Measurements from ENCODE around the gene CTSL.
"Not testable (repeated sequence)": the region's sequence is repeated elsewhere in the genome, so short reads cannot be mapped to it uniquely, and the experiment has no call there.

CTSL gene

GRCh38 chr9:87740209-87740608 lies 14.3 kb downstream of the CTSL start:
- in situ Hi-C loops (cut with MboI; ENCODE audit: low pct_unique_long_range_greater_than_20kb, low sequenced_read_pairs, unreplicated experiment) = no loop called here
- DNase-seq (ENCODE audit: low spot score) = no peak
- no peak for TF ChIP-seq CTCF (IDR thresholded peaks at IDR 0.05; ENCODE audit: extremely low read depth, insufficient read depth, missing control alignments)

GRCh38 chr9:87741326-87741725 lies 15.4 kb downstream of the CTSL start:
- DNase-seq (ENCODE audit: low spot score) = no peak
- TF ChIP-seq CTCF (IDR thresholded peaks at IDR 0.05; ENCODE audit: extremely low read depth, insufficient read depth, missing control alignments) = no peak
- in situ Hi-C loops (cut with MboI; ENCODE audit: low pct_unique_long_range_greater_than_20kb, low sequenced_read_pairs, unreplicated experiment) = no loop called here

GRCh38 chr9:87741891-87742290 lies 16.0 kb downstream of the CTSL start:
- TF ChIP-seq CTCF (IDR thresholded peaks at IDR 0.05; ENCODE audit: extremely low read depth, insufficient read depth, missing control alignments) = no peak
- in situ Hi-C loops (cut with MboI; ENCODE audit: low pct_unique_long_range_greater_than_20kb, low sequenced_read_pairs, unreplicated experiment) = no loop called here

GRCh38 chr9:87742813-87743428 lies 17.0 kb downstream of the CTSL start:
- in situ Hi-C loops (cut with MboI; ENCODE audit: low pct_unique_long_range_greater_than_20kb, low sequenced_read_pairs, unreplicated experiment) = no loop called here
- DNase-seq (ENCODE audit: low spot score) = no peak
- no peak for TF ChIP-seq CTCF (IDR thresholded peaks at IDR 0.05; ENCODE audit: extremely low read depth, insufficient read depth, missing control alignments)

More at GRCh38 chr9:87741891-87742290, 16.0 kb downstream of the CTSL start:
- DNase-seq (ENCODE audit: low spot score) = no peak

GRCh38 chr9:87744247-87744646 lies 18.3 kb downstream of the CTSL start:
- DNase-seq (ENCODE audit: low spot score); in situ Hi-C loops (cut with MboI; ENCODE audit: low pct_unique_long_range_greater_than_20kb, low sequenced_read_pairs, unreplicated experiment): not testable (repeated sequence)

GRCh38 chr9:87746186-87746585 lies 20.3 kb downstream of the CTSL start:
- in situ Hi-C loops (cut with MboI; ENCODE audit: low pct_unique_long_range_greater_than_20kb, low sequenced_read_pairs, unreplicated experiment) = no loop called here
- TF ChIP-seq CTCF (IDR thresholded peaks at IDR 0.05; ENCODE audit: extremely low read depth, insufficient read depth, missing control alignments) = no peak
- no peak for DNase-seq (ENCODE audit: low spot score)

- no peak for TF ChIP-seq CTCF (IDR thresholded peaks at IDR 0.05; ENCODE audit: extremely low read depth, insufficient read depth, missing control alignments)
- no peak for DNase-seq (ENCODE audit: low spot score)
- in situ Hi-C loops (cut with MboI; ENCODE audit: low pct_unique_long_range_greater_than_20kb, low sequenced_read_pairs, unreplicated experiment) = no loop called here
Observed at GRCh38 chr9:87748881-87749280, 23.0 kb downstream of the CTSL start.

Data from GM13977 (cell line).